Testis (tissue), 5 donors: ENCODE results near the gene ADM5. TPM values are rescaled to one million over a fixed set of nuclear protein-coding genes. Genes with fewer than 3 reads are reported as not detected.

Experiments used
- DNase-seq: peaks from one replicate; pipeline ENCODE4 v3.0.0-alpha.2; 2019
- H3K27ac ChIP-seq, 2 donors: fragments of 200-600 bp; sonication (generic); one replicate each; pipeline ENCODE4 v1.5.1; 2019
- H3K27me3 ChIP-seq: fragments of 200-600 bp; sonication (generic); one replicate; pipeline ENCODE4 v1.5.1; 2019
- H3K36me3 ChIP-seq: fragments of 200-600 bp; sonication (generic); one replicate; pipeline ENCODE4 v1.5.1; 2017; ENCODE audit warnings: low read depth; ENCODE audit errors: missing control alignments
- H3K4me1 ChIP-seq: fragments of 200-600 bp; sonication (generic); one replicate; pipeline ENCODE4 v1.5.1; 2019
- H3K4me3 ChIP-seq, 2 donors: fragments of 200-600 bp; sonication (generic); one replicate each; pipeline ENCODE4 v1.5.1; 2017 to 2019
- H3K9me3 ChIP-seq: fragments of 200-600 bp; sonication (generic); one replicate; pipeline ENCODE4 v1.5.1; 2017
- CTCF ChIP-seq, 3 experiments: fragments of 450-650 bp in 2 of 3; fragments of 200-600 bp in 1 of 3; sonication (generic) in 1 of 3; IDR thresholded peaks; one replicate each; pipeline ENCODE4 v1.5.1; 2016 to 2019; ENCODE audit warnings: antibody characterized with exemption in 3 of 3, mild to moderate bottlenecking in 2 of 3, moderate library complexity in 1 of 3
- POLR2A ChIP-seq: fragments of 450-650 bp; IDR thresholded peaks from one replicate; pipeline ENCODE4 v1.6.1; 2017; ENCODE audit warnings: antibody characterized with exemption, mild to moderate bottlenecking, moderate library complexity
- WGBS, 2 donors: methylation state at CpG; one replicate each; pipeline ENCODE4 v1.1.5; 2018; 5-methylcytosine and 5-hydroxymethylcytosine counted together
- intact Hi-C: fragments of 100-400 bp; cut with DNase I; formaldehyde crosslinking; loops from one replicate; pipeline ENCODE4 v1.15.1; 2023; ENCODE audit warnings: low total_unique reads
- long read RNA-seq, 2 donors: transcript quantifications; one replicate each; lab custom pipeline, GENCODE V29; 2026
- polyA plus RNA-seq: library from polyadenylated mRNA; stranded (reverse); fragments of 350-450 nt; fragmentation: Illumina TruSeq; extraction: RNeasy Lipid Tissue Mini Kit (QIAGEN cat#74804); gene quantifications from one replicate; pipeline ENCODE4 v1.2.3, GENCODE V29; 2014; ENCODE audit warnings: low read depth, low replicate concordance; ENCODE audit not compliant: insufficient read depth
- total RNA-seq, 2 donors: library from RNA; depleted of rRNA; stranded (reverse); fragments of >200 nt; gene quantifications; one replicate each; pipeline ENCODE4 v1.2.3, GENCODE V29; 2016

The ADM5 gene
- total RNA-seq (1 to 10 TPM; 2.9 to 5.0 TPM), polyA plus RNA-seq (2.2 TPM)
- long read RNA-seq, donor 1, partial matches to known transcripts: 0 of 1 reads
- long read RNA-seq, donor 1, other reads (novel, unspliced or antisense): 0 of 1 reads
- long read RNA-seq, donor 2, partial matches to known transcripts: 0 of 2 reads
- long read RNA-seq, donor 2, other reads (novel, unspliced or antisense): 0 of 2 reads

GRCh38 chr19:49689133-49690078 is at the start of gene ADM5:
ADM5 (plus strand) TSS chr19:49689594; CDS start chr19:49689838, 244 bp downstream.
- Histone ChIP-seq H3K4me1 (peaks cover 31% of the 10 kb centered on the region), H3K27ac (peak within 1 kb of the TSS; percentile 45 to 84), H3K27me3 (no peaks in the 10 kb centered on the region), H3K4me3 (peak within 1 kb of the TSS; percentile 47 to 56), H3K36me3 (no peaks in the 10 kb centered on the region), H3K9me3 (no peaks in the 10 kb centered on the region)
- intact Hi-C loops: no loop called here
- TF ChIP-seq CTCF (IDR thresholded peaks at IDR 0.05) (peak in 2 of 3 experiments; percentile 25 to 26), POLR2A (no peak)
- WGBS, 2 donors: 36 to 53% methylated on average over 42 to 54 of the region's 54 CpGs
- DNase-seq: no peak

GRCh38 chr19:49640113-49640898 is 49.1 kb upstream of the ADM5 start, which contains the start of gene RRAS:
RRAS (minus strand) TSS chr19:49640143; CDS start chr19:49640098, 45 bp downstream.
- peaks cover 48% of the 10 kb centered on the region for H3K4me1 ChIP-seq
- intact Hi-C loops: no loop called here
- DNase-seq: peak; percentile 100

GRCh38 chr19:49641688-49642491 is 47.5 kb upstream of the ADM5 start, which contains the start of gene SCAF1:
SCAF1 (plus strand) TSS chr19:49642209; CDS start chr19:49645027, 2,818 bp downstream.
- peak within 1 kb of the TSS; percentile 82 to 84 for H3K4me3 ChIP-seq
- peak within 1 kb of the TSS; percentile 98 to 99 for H3K27ac ChIP-seq
- TF ChIP-seq CTCF (IDR thresholded peaks at IDR 0.05) (no peak), POLR2A (peak; percentile 77)
- H3K36me3 ChIP-seq: no peaks in the 10 kb centered on the region
- intact Hi-C loops: no loop called here
- H3K27me3 ChIP-seq: no peaks in the 10 kb centered on the region
- peak; percentile 99 for DNase-seq
- peaks cover 48% of the 10 kb centered on the region for H3K4me1 ChIP-seq
- H3K9me3 ChIP-seq: no peaks in the 10 kb centered on the region
- 0 to 1% methylated on average over 19 to 77 of the region's 87 CpGs for WGBS, 2 donors

More at GRCh38 chr19:49640113-49640898, 49.1 kb upstream of the ADM5 start, which contains the start of gene RRAS:
- WGBS, 2 donors: 0% methylated on average over 30 to 47 of the region's 51 CpGs
- Histone ChIP-seq H3K27ac (peak within 1 kb of the TSS; percentile 98 to 99), H3K4me3 (peak within 1 kb of the TSS; percentile 82 to 84), H3K9me3 (no peaks in the 10 kb centered on the region), H3K27me3 (no peaks in the 10 kb centered on the region), H3K36me3 (no peaks in the 10 kb centered on the region)
- no peak for TF ChIP-seq CTCF (IDR thresholded peaks at IDR 0.05)
- TF ChIP-seq POLR2A: peak; percentile 49

GRCh38 chr19:49642492-49643035 is 46.8 kb upstream of the ADM5 start:
- no peaks in the 10 kb centered on the region for H3K36me3 ChIP-seq
- no peaks in the 10 kb centered on the region for H3K9me3 ChIP-seq
- intact Hi-C loops: no loop called here
- peaks cover 48% of the 10 kb centered on the region for H3K4me1 ChIP-seq
- no peak for DNase-seq
- 2 to 8% methylated on average over 3 to 5 of the region's 5 CpGs for WGBS, 2 donors
- peak overlapping the region; percentile 93 to 99 for H3K27ac ChIP-seq
- H3K27me3 ChIP-seq: no peaks in the 10 kb centered on the region
- peak overlapping the region; percentile 82 to 84 for H3K4me3 ChIP-seq
- TF ChIP-seq CTCF (IDR thresholded peaks at IDR 0.05): no peak
- TF ChIP-seq POLR2A: no peak
